ENCODE data around the gene BDKRB2.

Gene BDKRB2

DNA sequence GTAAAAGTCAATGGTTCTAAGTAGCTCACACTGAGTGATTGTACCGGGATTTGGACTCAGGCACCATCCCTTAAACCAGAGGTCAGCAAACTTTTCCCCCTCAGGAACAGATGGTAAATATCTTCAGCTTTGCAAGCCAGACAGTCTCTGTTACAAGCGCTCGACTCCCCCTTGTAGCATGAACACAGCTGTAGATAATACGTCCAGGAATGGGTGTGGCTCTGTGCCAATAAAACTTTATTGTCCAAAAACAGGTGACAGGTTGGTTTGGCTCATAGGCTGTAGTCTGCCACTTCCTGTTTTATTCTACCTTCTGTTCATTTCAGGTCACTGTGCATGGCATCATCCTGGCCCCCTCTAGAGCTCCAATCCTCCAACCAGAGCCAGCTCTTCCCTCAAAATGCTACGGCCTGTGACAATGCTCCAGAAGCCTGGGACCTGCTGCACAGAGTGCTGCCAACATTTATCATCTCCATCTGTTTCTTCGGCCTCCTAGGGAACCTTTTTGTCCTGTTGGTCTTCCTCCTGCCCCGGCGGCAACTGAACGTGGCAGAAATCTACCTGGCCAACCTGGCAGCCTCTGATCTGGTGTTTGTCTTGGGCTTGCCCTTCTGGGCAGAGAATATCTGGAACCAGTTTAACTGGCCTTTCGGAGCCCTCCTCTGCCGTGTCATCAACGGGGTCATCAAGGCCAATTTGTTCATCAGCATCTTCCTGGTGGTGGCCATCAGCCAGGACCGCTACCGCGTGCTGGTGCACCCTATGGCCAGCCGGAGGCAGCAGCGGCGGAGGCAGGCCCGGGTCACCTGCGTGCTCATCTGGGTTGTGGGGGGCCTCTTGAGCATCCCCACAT is 58.9 kb downstream of the BDKRB2 start:
- Histone ChIP-seq H3K4me3 (ENCODE audit: low read depth, low read length) (no peak overlapping the region), H3K4me1 (ENCODE audit: control insufficient read depth, insufficient read depth, low read length, unreplicated experiment) (peaks cover 24% of the 10 kb centered on the region), H3K27ac (ENCODE audit: low read depth, low read length) (no peak overlapping the region), H3K27me3 (ENCODE audit: insufficient read depth, low read length) (no peaks in the 10 kb centered on the region), H3K36me3 (ENCODE audit: insufficient read depth, low read length) (no peaks in the 10 kb centered on the region), H3K79me2 (ENCODE audit: control insufficient read depth, insufficient read depth, low read length, unreplicated experiment) (no peaks in the 10 kb centered on the region), H2AFZ (ENCODE audit: low read length, unreplicated experiment) (peak overlapping the region; percentile 10)

DNA sequence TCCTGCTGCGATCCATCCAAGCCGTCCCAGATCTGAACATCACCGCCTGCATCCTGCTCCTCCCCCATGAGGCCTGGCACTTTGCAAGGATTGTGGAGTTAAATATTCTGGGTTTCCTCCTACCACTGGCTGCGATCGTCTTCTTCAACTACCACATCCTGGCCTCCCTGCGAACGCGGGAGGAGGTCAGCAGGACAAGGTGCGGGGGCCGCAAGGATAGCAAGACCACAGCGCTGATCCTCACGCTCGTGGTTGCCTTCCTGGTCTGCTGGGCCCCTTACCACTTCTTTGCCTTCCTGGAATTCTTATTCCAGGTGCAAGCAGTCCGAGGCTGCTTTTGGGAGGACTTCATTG is 59.5 kb downstream of the BDKRB2 start:
- H3K4me1 ChIP-seq (ENCODE audit: control insufficient read depth, insufficient read depth, low read length, unreplicated experiment): peaks cover 28% of the 10 kb centered on the region
- H3K27ac ChIP-seq (ENCODE audit: low read depth, low read length): no peak overlapping the region
- no peaks in the 10 kb centered on the region for H3K36me3 ChIP-seq (ENCODE audit: insufficient read depth, low read length)
- H3K4me3 ChIP-seq (ENCODE audit: low read depth, low read length): no peak overlapping the region
- H3K79me2 ChIP-seq (ENCODE audit: control insufficient read depth, insufficient read depth, low read length, unreplicated experiment): no peaks in the 10 kb centered on the region
- H2AFZ ChIP-seq (ENCODE audit: low read length, unreplicated experiment): no peak overlapping the region
- H3K27me3 ChIP-seq (ENCODE audit: insufficient read depth, low read length): no peaks in the 10 kb centered on the region

DNA sequence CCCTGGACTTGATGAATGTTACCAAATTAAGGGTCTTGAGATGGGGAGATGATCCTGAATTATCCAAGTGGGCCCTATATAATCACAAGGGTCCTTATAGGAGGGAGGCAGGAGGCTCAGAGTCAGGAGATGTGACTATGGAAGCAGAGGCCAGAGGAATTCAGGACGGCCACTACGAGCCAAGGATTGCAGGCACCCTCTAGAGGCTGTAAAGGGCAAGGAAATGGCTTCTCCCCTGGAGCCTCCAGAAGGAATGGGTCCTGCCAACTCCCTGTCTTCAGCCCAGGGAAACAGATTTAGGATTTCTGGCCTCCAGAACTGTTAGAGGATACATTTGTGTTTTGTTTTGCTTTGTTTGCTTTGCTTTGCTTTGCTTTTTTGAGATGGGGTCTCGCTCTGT is 60.2 kb downstream of the BDKRB2 start:
- Histone ChIP-seq H3K4me3 (ENCODE audit: low read depth, low read length) (no peak overlapping the region), H3K4me1 (ENCODE audit: control insufficient read depth, insufficient read depth, low read length, unreplicated experiment) (peaks cover 35% of the 10 kb centered on the region)

DNA sequence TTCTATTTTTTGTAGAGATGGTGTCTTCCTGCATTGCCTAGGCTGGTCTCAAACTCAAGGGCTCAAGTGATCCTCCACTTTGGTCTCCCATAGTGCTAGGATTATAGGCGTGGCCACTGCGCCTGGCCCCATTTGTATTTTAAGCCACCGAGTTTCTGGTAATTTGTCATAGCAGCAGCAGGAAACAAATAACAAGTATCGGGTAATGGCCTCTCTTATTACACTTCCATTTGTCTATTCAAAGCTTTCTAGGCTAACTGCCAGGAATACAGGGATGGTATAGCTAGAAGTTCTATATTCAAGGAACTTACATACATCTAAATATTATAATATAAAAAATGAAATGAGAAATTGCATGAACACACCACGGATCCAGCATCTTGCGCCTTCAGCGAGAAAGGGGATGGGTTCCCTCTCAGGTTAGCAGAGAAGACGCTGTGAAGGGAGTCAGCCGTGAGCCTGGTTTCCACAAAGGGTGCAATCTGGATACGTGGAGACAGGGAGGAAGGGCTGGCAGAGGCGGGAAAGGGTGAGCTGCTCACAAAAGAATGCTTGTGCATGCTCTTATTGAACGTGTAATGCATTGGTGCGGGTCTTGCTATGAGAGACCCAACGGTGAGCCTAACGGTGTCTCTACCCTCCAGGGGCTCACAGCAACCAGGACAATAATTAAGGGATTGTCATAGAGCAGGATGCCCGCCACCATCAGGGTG is 60.9 kb downstream of the BDKRB2 start:
- Histone ChIP-seq H2AFZ (ENCODE audit: low read length, unreplicated experiment) (no peak overlapping the region), H3K4me1 (ENCODE audit: control insufficient read depth, insufficient read depth, low read length, unreplicated experiment) (peaks cover 34% of the 10 kb centered on the region), H3K4me3 (ENCODE audit: low read depth, low read length) (no peak overlapping the region), H3K27me3 (ENCODE audit: insufficient read depth, low read length) (no peaks in the 10 kb centered on the region), H3K27ac (ENCODE audit: low read depth, low read length) (no peak overlapping the region), H3K36me3 (ENCODE audit: insufficient read depth, low read length) (no peaks in the 10 kb centered on the region), H3K79me2 (ENCODE audit: control insufficient read depth, insufficient read depth, low read length, unreplicated experiment) (no peaks in the 10 kb centered on the region)

More for the DNA sequence above, 60.2 kb downstream of the BDKRB2 start:
- Histone ChIP-seq H3K27ac (ENCODE audit: low read depth, low read length) (no peak overlapping the region), H3K36me3 (ENCODE audit: insufficient read depth, low read length) (no peaks in the 10 kb centered on the region), H3K79me2 (ENCODE audit: control insufficient read depth, insufficient read depth, low read length, unreplicated experiment) (no peaks in the 10 kb centered on the region), H2AFZ (ENCODE audit: low read length, unreplicated experiment) (no peak overlapping the region), H3K27me3 (ENCODE audit: insufficient read depth, low read length) (no peaks in the 10 kb centered on the region)

DNA sequence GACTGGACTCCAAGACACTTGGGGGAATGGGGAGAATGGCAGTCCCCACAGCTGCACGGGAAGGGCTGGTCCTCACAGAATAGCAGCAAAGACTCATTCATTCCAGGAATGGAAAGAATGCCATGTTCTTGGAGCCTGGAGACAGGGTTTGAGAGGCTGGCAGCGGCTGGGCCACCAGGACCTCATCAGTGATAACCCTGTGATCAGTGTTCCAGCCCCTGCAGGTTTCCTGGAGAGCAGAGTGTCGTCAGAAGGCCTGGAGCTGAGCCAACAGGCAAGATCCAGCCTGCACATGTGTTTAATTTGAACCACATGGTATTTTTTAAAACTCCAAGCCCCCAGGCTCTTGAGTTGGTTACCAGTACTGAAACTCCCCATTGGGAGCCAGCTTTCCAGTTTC is 62.7 kb downstream of the BDKRB2 start:
- Histone ChIP-seq H3K79me2 (ENCODE audit: control insufficient read depth, insufficient read depth, low read length, unreplicated experiment) (no peaks in the 10 kb centered on the region), H2AFZ (ENCODE audit: low read length, unreplicated experiment) (no peak overlapping the region), H3K27ac (ENCODE audit: low read depth, low read length) (peak overlapping the region; percentile 74), H3K27me3 (ENCODE audit: insufficient read depth, low read length) (no peaks in the 10 kb centered on the region), H3K4me1 (ENCODE audit: control insufficient read depth, insufficient read depth, low read length, unreplicated experiment) (peaks cover 29% of the 10 kb centered on the region), H3K4me3 (ENCODE audit: low read depth, low read length) (no peak overlapping the region), H3K36me3 (ENCODE audit: insufficient read depth, low read length) (no peaks in the 10 kb centered on the region)

DNA sequence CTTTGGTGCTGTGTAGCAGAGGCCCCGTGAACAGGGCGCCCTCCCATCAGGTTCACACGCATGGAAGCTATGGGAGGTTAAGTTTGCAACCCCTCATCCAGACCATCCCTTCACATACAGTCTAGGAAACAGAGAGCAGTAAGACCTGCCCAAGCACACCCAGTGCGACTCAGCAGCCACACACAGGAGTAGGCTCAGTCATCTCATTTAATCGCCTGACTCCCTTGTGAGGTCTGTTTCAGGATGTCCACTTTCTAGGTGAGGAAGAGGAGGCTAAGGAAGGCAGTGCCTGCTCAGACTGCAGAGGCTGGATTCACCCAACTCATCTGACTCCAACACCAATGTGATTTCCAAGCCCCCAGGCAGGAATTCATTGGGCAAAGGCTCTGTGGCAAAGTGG is 63.3 kb downstream of the BDKRB2 start:
- no peaks in the 10 kb centered on the region for H3K36me3 ChIP-seq (ENCODE audit: insufficient read depth, low read length)
- H3K27me3 ChIP-seq (ENCODE audit: insufficient read depth, low read length): no peaks in the 10 kb centered on the region
- H3K4me1 ChIP-seq (ENCODE audit: control insufficient read depth, insufficient read depth, low read length, unreplicated experiment): peaks cover 29% of the 10 kb centered on the region
- no peak overlapping the region for H3K4me3 ChIP-seq (ENCODE audit: low read depth, low read length)
- no peaks in the 10 kb centered on the region for H3K79me2 ChIP-seq (ENCODE audit: control insufficient read depth, insufficient read depth, low read length, unreplicated experiment)
- H3K27ac ChIP-seq (ENCODE audit: low read depth, low read length): peak overlapping the region; percentile 74
- no peak overlapping the region for H2AFZ ChIP-seq (ENCODE audit: low read length, unreplicated experiment)

DNA sequence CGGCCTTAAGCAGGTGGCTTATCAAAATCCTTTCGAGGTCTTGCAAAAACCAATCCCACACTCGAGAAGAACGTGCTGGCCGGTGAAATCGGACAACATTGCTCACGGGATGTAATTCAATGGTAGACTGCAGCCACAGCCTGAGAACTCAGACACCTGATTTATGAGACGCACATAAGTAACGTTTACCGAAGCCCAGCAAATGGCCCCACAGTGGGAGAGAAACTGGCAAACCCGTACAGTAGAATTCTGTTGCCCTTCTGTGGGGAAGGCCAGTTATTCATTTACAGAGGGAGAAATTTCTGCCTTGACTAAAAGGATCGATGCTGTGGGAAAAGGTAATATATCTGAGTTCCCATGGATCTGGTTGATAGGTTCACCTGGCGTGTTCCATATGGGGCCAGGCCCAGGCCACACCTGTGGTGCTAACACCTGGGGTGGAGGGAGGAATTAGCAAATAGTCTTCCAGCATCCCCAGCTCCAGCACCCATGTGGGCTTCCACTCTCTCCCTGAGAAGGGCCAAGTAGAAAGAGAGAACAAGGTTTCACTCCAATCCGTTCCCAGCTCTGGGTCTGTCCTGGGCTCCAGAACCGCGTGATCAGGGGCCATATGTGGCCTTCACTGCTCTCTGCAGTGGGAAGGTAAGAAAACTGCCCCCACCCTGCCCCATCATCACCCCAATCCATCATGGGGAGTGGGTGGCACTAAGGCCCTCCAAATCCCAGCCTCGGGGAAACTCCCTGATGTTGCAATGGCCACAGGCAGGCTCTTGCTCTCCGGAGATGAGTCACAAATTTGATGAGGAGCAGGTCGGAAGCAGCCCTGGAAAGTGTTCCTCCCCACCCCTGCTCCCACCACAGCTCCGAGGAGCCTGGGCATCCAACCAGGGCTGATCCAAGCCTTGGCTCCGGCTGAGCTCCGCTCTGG is 64.1 kb downstream of the BDKRB2 start:
- 0 out of 2 replicates have a peak overlapping the region, but pooled peaks have one; percentile 0 for H3K4me3 ChIP-seq (ENCODE audit: low read depth, low read length)
- peak overlapping the region; percentile 74 for H3K27ac ChIP-seq (ENCODE audit: low read depth, low read length)
- no peak overlapping the region for H2AFZ ChIP-seq (ENCODE audit: low read length, unreplicated experiment)

DNA sequence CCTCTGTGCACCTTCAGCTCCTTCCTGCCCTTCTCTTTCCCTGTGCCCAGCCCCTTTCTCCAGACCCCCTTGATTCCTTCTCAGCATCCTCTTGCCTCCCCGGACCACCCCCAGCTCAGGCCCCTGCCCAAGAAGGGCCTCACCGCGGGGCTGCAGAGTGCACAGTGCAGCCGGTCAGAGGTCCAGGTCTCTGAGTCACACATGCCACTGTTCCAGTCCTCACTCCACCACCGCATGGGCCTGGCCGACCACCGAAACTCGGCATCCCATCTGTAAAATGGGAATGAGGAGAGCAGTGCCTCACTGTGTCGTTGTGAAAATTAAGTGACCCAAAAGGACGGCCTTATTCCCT is 64.7 kb downstream of the BDKRB2 start:
- Histone ChIP-seq H3K79me2 (ENCODE audit: control insufficient read depth, insufficient read depth, low read length, unreplicated experiment) (no peaks in the 10 kb centered on the region), H3K4me1 (ENCODE audit: control insufficient read depth, insufficient read depth, low read length, unreplicated experiment) (peaks cover 29% of the 10 kb centered on the region), H2AFZ (ENCODE audit: low read length, unreplicated experiment) (no peak overlapping the region), H3K4me3 (ENCODE audit: low read depth, low read length) (no peak overlapping the region), H3K27ac (ENCODE audit: low read depth, low read length) (peak overlapping the region; percentile 50; the same call in 1 of the 2 replicates), H3K27me3 (ENCODE audit: insufficient read depth, low read length) (no peaks in the 10 kb centered on the region), H3K36me3 (ENCODE audit: insufficient read depth, low read length) (no peaks in the 10 kb centered on the region)

More for the DNA sequence above, 64.1 kb downstream of the BDKRB2 start:
- Histone ChIP-seq H3K27me3 (ENCODE audit: insufficient read depth, low read length) (no peaks in the 10 kb centered on the region), H3K79me2 (ENCODE audit: control insufficient read depth, insufficient read depth, low read length, unreplicated experiment) (no peaks in the 10 kb centered on the region), H3K4me1 (ENCODE audit: control insufficient read depth, insufficient read depth, low read length, unreplicated experiment) (peaks cover 29% of the 10 kb centered on the region), H3K36me3 (ENCODE audit: insufficient read depth, low read length) (no peaks in the 10 kb centered on the region)

DNA sequence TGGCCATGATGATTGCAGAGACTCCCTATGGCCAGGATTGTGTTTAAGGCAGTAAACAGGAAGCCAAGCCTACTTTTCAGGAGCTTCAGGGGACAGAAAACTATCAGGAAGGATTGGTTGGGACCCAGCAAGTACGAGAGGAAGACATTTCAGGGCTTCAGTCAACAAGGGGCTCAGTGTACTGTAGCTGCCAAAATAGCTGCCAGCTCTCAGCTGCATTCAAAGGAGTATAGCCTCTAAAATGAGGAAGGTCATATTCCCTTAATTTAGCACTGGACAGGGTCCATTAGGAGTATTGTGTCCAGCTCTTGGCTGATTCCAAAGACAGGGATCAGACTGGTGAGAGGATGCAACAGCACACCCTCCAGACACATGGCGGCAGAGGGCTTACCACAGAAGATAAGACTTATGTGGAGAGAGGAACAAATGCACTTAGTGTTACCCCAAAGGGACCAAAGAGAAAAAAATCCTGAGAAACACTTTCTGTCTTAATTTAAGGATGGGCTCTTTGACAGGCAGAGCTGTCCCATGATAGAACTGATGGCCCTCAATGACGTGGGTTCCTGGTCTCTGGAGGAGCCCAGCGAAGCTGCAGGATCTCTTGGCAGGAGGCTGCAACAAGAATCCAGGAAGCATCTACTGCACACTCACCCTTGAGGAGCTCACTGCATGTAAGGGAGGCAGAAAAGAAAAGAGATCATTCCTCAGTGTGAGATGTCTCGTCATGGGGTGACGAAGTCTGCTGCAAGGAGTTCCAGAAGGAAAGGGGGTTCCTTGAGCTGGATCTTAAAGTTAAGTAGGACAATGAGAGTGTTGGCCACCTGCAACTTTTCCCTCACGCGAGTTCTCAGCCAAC is 66.2 kb downstream of the BDKRB2 start:
- H2AFZ ChIP-seq (ENCODE audit: low read length, unreplicated experiment): peak overlapping the region; percentile 44
- H3K4me1 ChIP-seq (ENCODE audit: control insufficient read depth, insufficient read depth, low read length, unreplicated experiment): peaks cover 37% of the 10 kb centered on the region
- H3K27ac ChIP-seq (ENCODE audit: low read depth, low read length): no peak overlapping the region
- H3K27me3 ChIP-seq (ENCODE audit: insufficient read depth, low read length): no peaks in the 10 kb centered on the region
- H3K36me3 ChIP-seq (ENCODE audit: insufficient read depth, low read length): no peaks in the 10 kb centered on the region
- no peak overlapping the region for H3K4me3 ChIP-seq (ENCODE audit: low read depth, low read length)
- no peaks in the 10 kb centered on the region for H3K79me2 ChIP-seq (ENCODE audit: control insufficient read depth, insufficient read depth, low read length, unreplicated experiment)

DNA sequence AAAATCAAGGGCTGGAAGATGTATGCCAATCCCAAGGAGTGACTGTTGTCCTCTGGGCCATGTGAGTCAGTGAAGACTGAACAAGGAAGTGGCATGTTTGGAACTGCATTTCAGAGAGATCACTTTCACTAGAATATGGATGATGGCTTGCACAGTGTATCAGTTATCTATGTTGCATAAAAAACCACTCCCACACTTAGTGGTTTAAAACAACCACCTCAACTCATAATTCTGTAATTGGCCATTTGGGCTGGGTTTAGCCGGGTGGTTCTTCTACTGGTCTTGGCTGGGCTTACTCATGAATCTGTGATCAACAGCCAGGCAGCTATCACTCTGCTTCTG is 66.8 kb downstream of the BDKRB2 start:
- H3K27ac ChIP-seq (ENCODE audit: low read depth, low read length): no peak overlapping the region

More for the DNA sequence above, 66.8 kb downstream of the BDKRB2 start:
- Histone ChIP-seq H3K27me3 (ENCODE audit: insufficient read depth, low read length) (no peaks in the 10 kb centered on the region), H3K4me1 (ENCODE audit: control insufficient read depth, insufficient read depth, low read length, unreplicated experiment) (peaks cover 37% of the 10 kb centered on the region), H3K4me3 (ENCODE audit: low read depth, low read length) (no peak overlapping the region), H3K36me3 (ENCODE audit: insufficient read depth, low read length) (no peaks in the 10 kb centered on the region), H2AFZ (ENCODE audit: low read length, unreplicated experiment) (no peak overlapping the region), H3K79me2 (ENCODE audit: control insufficient read depth, insufficient read depth, low read length, unreplicated experiment) (no peaks in the 10 kb centered on the region)
